WTC11 (cell line): ENCODE results near the gene TMF1. TPM values are rescaled to one million over a fixed set of nuclear protein-coding genes. Genes with fewer than 3 reads are reported as not detected.

Experiments used
- ATAC-seq: fragments of 200-7000 bp; cut with Tn5 transposase; 2 replicates; pipeline ENCODE4 v1.10.0; 2021; ENCODE audit warnings: mild to moderate bottlenecking, moderate library complexity
- CTCF ChIA-PET: fragments of 300-600 bp; sonication (Branson Sonifier 250); formaldehyde crosslinking; loops from one replicate; lab custom pipeline; 2021; ENCODE audit warnings: antibody characterized with exemption; lab: Charles Lee
- POLR2A ChIA-PET: fragments of 350-600 bp; sonication (Branson Sonifier 250); formaldehyde crosslinking; loops from one replicate; lab custom pipeline; 2021; ENCODE audit warnings: antibody characterized with exemption; lab: Charles Lee
- DNase-seq: peaks from one replicate; pipeline ENCODE4 v3.0.0; 2021; ENCODE audit warnings: low spot score
- H3K27ac Mint-ChIP-seq: 2 replicates; pipeline ENCODE4 v1.8.0; 2021; ENCODE audit warnings: mixed read lengths
- H3K27me3 Mint-ChIP-seq: 2 replicates; pipeline ENCODE4 v1.8.0; 2021; ENCODE audit warnings: low read depth, mild to moderate bottlenecking, moderate library complexity, mixed read lengths
- H3K36me3 Mint-ChIP-seq: 2 replicates; pipeline ENCODE4 v1.8.0; 2021; ENCODE audit warnings: mixed read lengths
- H3K4me1 Mint-ChIP-seq: 2 replicates; pipeline ENCODE4 v1.8.0; 2022; ENCODE audit warnings: mixed read lengths
- H3K4me3 Mint-ChIP-seq: 2 replicates; pipeline ENCODE4 v1.8.0; 2021; ENCODE audit warnings: mild to moderate bottlenecking, moderate library complexity, mixed read lengths
- H3K9me3 Mint-ChIP-seq: 2 replicates; pipeline ENCODE4 v1.8.0; 2021; ENCODE audit warnings: mixed read lengths
- AFF4 ChIP-seq: sonication (generic); formaldehyde crosslinking; IDR thresholded peaks from 2 replicates; pipeline ENCODE4 v1.8.1; 2023; ENCODE audit warnings: mild to moderate bottlenecking, missing genetic modification reagents, borderline replicate concordance
- ETV6 ChIP-seq: sonication (generic); formaldehyde crosslinking; IDR thresholded peaks from 2 replicates; pipeline ENCODE4 v1.8.1; 2022; ENCODE audit warnings: mild to moderate bottlenecking, missing genetic modification reagents
- HMGA2 ChIP-seq: fragments of 250-450 bp; sonication (Bioruptor Pico); IDR thresholded peaks from 2 replicates; pipeline ENCODE4 v1.4.0; 2021; ENCODE audit warnings: mild to moderate bottlenecking, moderate library complexity
- NR2C2 ChIP-seq: sonication (generic); formaldehyde crosslinking; IDR thresholded peaks from 2 replicates; pipeline ENCODE4 v1.8.0; 2022; ENCODE audit warnings: mild to moderate bottlenecking, missing genetic modification reagents
- PRDM15 ChIP-seq: sonication (generic); formaldehyde crosslinking; IDR thresholded peaks from 2 replicates; pipeline ENCODE4 v1.8.0; 2022; ENCODE audit warnings: missing genetic modification reagents
- PREB ChIP-seq: sonication (generic); formaldehyde crosslinking; IDR thresholded peaks from 2 replicates; pipeline ENCODE4 v1.8.1; 2022; ENCODE audit warnings: mild to moderate bottlenecking, missing genetic modification reagents, moderate library complexity, borderline replicate concordance
- PRRX2 ChIP-seq: fragments of 250-450 bp; sonication (Bioruptor Pico); IDR thresholded peaks from 2 replicates; pipeline ENCODE4 v1.8.0; 2021; ENCODE audit warnings: mild to moderate bottlenecking
- SP1 ChIP-seq: sonication (generic); formaldehyde crosslinking; conservative IDR thresholded peaks from 2 replicates; pipeline ENCODE4 v1.8.1; 2022; ENCODE audit warnings: missing genetic modification reagents
- ZBTB21 ChIP-seq: sonication (generic); formaldehyde crosslinking; IDR thresholded peaks from 2 replicates; pipeline ENCODE4 v1.8.1; 2023; ENCODE audit warnings: mild to moderate bottlenecking, missing genetic modification reagents, borderline replicate concordance
- ZNF281 ChIP-seq: sonication (generic); formaldehyde crosslinking; IDR thresholded peaks from 2 replicates; pipeline ENCODE4 v1.8.0; 2023; ENCODE audit warnings: mild to moderate bottlenecking, missing genetic modification reagents
- ZNF396 ChIP-seq: fragments of 250-450 bp; sonication (Bioruptor Pico); IDR thresholded peaks from 2 replicates; pipeline ENCODE4 v1.8.0; 2021; ENCODE audit warnings: mild to moderate bottlenecking, moderate library complexity, borderline replicate concordance
- ZNF423 ChIP-seq: fragments of 250-450 bp; sonication (Bioruptor Pico); IDR thresholded peaks from 2 replicates; pipeline ENCODE4 v2.1.2; 2022; ENCODE audit warnings: mild to moderate bottlenecking, moderate library complexity
- ZNF512 ChIP-seq: sonication (generic); formaldehyde crosslinking; IDR thresholded peaks from 2 replicates; pipeline ENCODE4 v1.8.1; 2022; ENCODE audit warnings: missing genetic modification reagents, borderline replicate concordance
- total RNA-seq: library from RNA; stranded (reverse); gene quantifications from 3 replicates; pipeline ENCODE4 v1.2.3, GENCODE V29; 2021
- TF ChIP-seq, protein P1 (sequence below): sonication (generic); formaldehyde crosslinking; IDR thresholded peaks from 2 replicates; pipeline ENCODE4 v1.8.1; 2023; ENCODE audit warnings: mild to moderate bottlenecking, moderate library complexity, missing genetic modification reagents
- TF ChIP-seq, protein P2 (sequence below): sonication (generic); formaldehyde crosslinking; IDR thresholded peaks from 2 replicates; pipeline ENCODE4 v1.8.0; 2022; ENCODE audit warnings: mild to moderate bottlenecking, missing genetic modification reagents

The TMF1 gene
- total RNA-seq, 1 experiment from 2014 or later = 23.9 TPM

GRCh38 chr3:69099576-69099975 lies 47.4 kb upstream of the TMF1 start (continued):
- TF ChIP-seq HMGA2 (CRISPR knock-in tag) (no peak), SP1 (CRISPR knock-in tag) (no peak), ZBTB21 (no peak), PREB (CRISPR knock-in tag) (no peak)
- TF ChIP-seq, protein P1, sequence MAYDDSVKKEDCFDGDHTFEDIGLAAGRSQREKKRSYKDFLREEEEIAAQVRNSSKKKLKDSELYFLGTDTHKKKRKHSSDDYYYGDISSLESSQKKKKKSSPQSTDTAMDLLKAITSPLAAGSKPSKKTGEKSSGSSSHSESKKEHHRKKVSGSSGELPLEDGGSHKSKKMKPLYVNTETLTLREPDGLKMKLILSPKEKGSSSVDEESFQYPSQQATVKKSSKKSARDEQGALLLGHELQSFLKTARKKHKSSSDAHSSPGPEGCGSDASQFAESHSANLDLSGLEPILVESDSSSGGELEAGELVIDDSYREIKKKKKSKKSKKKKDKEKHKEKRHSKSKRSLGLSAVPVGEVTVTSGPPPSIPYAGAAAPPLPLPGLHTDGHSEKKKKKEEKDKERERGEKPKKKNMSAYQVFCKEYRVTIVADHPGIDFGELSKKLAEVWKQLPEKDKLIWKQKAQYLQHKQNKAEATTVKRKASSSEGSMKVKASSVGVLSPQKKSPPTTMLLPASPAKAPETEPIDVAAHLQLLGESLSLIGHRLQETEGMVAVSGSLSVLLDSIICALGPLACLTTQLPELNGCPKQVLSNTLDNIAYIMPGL (CRISPR knock-in tag) = no peak
- TF ChIP-seq, all 79 proteins: peak for 0

- H3K4me1 Mint-ChIP-seq = peaks cover 33% of the 10 kb centered on the region
- TF ChIP-seq PRDM15 (peak; percentile 60), ZNF512 (no peak)
- TF ChIP-seq, all 79 proteins: peak for 1
- ATAC-seq (no peak), DNase-seq (no peak)
- Mint-ChIP-seq H3K36me3 (peaks cover 7% of the 10 kb centered on the region), H3K9me3 (no peaks in the 10 kb centered on the region), H3K27ac (no peak overlapping the region), H3K4me3 (no peak overlapping the region), H3K27me3 (no peaks in the 10 kb centered on the region)
- POLR2A ChIA-PET = no interaction called here
- CTCF ChIA-PET = interaction anchor here (0.7 to 1.1 kb wide), 2 partner anchors 24 to 1847 kb away, joined by 3 read pairs; no protein-coding TSS in a partner anchor
Observed at GRCh38 chr3:69097407-69098086, 45.4 kb upstream of the TMF1 start.

GRCh38 chr3:69096299-69096698 lies 44.2 kb upstream of the TMF1 start:
- Mint-ChIP-seq H3K36me3 (no peaks in the 10 kb centered on the region), H3K9me3 (no peaks in the 10 kb centered on the region), H3K4me3 (no peak overlapping the region), H3K4me1 (peaks cover 43% of the 10 kb centered on the region), H3K27ac (no peak overlapping the region), H3K27me3 (no peaks in the 10 kb centered on the region)
- ChIA-PET CTCF (interaction anchor here (0.6 kb wide), 1 partner anchor 115 kb away, joined by 3 read pairs; no protein-coding TSS in a partner anchor), POLR2A (no interaction called here)
- no peak for DNase-seq
- ATAC-seq = peak; percentile 41; the same call in 1 of the 2 replicates
- TF ChIP-seq AFF4 (CRISPR knock-in tag) = no peak
- TF ChIP-seq ZNF423 = no peak
- TF ChIP-seq ETV6 = no peak
- TF ChIP-seq NR2C2 (CRISPR knock-in tag) = no peak
- no peak for TF ChIP-seq ZNF396 (CRISPR knock-in tag)
- TF ChIP-seq ZNF281 (CRISPR knock-in tag) = no peak
- TF ChIP-seq PRRX2 = no peak
- TF ChIP-seq, protein P2, sequence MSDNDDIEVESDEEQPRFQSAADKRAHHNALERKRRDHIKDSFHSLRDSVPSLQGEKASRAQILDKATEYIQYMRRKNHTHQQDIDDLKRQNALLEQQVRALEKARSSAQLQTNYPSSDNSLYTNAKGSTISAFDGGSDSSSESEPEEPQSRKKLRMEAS (CRISPR knock-in tag) = no peak
